Hepatocyte (in vitro differentiated cells): Measurements from ENCODE around the gene NRL. TPM values are rescaled to one million over a fixed set of nuclear protein-coding genes. Genes with fewer than 3 reads are reported as not detected.

Experiments
- DNase-seq: peaks from one replicate; pipeline ENCODE4 v3.0.0-alpha.2; 2016; ENCODE audit warnings: low spot score
- H2AFZ ChIP-seq: fragments of 200-600 bp; sonication (generic); 2 replicates; pipeline ENCODE4 v1.6.0; 2016; ENCODE audit warnings: antibody characterized with exemption, mild to moderate bottlenecking
- H3K27ac ChIP-seq: fragments of 200-600 bp; sonication (generic); 2 replicates; pipeline ENCODE4 v1.5.1; 2016; ENCODE audit warnings: mild to moderate bottlenecking
- H3K27me3 ChIP-seq: fragments of 200-600 bp; sonication (generic); 2 replicates; pipeline ENCODE4 v1.6.1; 2016
- H3K36me3 ChIP-seq: fragments of 200-600 bp; sonication (generic); replicated peaks from 2 replicates; pipeline ENCODE4 v1.5.1; 2016; ENCODE audit warnings: low read depth; ENCODE audit not compliant: insufficient read depth
- H3K4me1 ChIP-seq: fragments of 200-600 bp; sonication (generic); 2 replicates; pipeline ENCODE4 v1.5.1; 2016; ENCODE audit warnings: mild to moderate bottlenecking, moderate library complexity; ENCODE audit not compliant: insufficient read depth
- H3K4me2 ChIP-seq: fragments of 200-600 bp; sonication (generic); 2 replicates; pipeline ENCODE4 v1.6.0; 2016
- H3K4me3 ChIP-seq: fragments of 200-600 bp; sonication (generic); 2 replicates; pipeline ENCODE4 v1.5.1; 2016; ENCODE audit warnings: mild to moderate bottlenecking
- H3K79me2 ChIP-seq: fragments of 200-600 bp; sonication (generic); 2 replicates; pipeline ENCODE4 v1.6.0; 2017; ENCODE audit warnings: mild to moderate bottlenecking
- H3K9me2 ChIP-seq: fragments of 200-600 bp; sonication (generic); replicated peaks from 2 replicates; pipeline ENCODE4 v1.6.0; 2017; ENCODE audit warnings: mild to moderate bottlenecking; ENCODE audit not compliant: insufficient read depth
- H3K9me3 ChIP-seq: fragments of 200-600 bp; sonication (generic); 2 replicates; pipeline ENCODE4 v1.5.1; 2016; ENCODE audit warnings: low read depth, mild to moderate bottlenecking
- H4K20me1 ChIP-seq: fragments of 200-600 bp; sonication (generic); 2 replicates; pipeline ENCODE4 v1.6.0; 2016; ENCODE audit warnings: mild to moderate bottlenecking; ENCODE audit not compliant: insufficient read depth, poor library complexity, severe bottlenecking
- CTCF ChIP-seq: fragments of 200-600 bp; sonication (generic); IDR thresholded peaks from 2 replicates; pipeline ENCODE4 v1.5.1; 2016; ENCODE audit warnings: antibody characterized with exemption, mild to moderate bottlenecking; ENCODE audit not compliant: poor library complexity
- EZH2 ChIP-seq: fragments of 200-600 bp; sonication (generic); IDR thresholded peaks from 2 replicates; pipeline ENCODE4 v1.6.1; 2016; ENCODE audit warnings: antibody characterized with exemption, mild to moderate bottlenecking, borderline replicate concordance
- EZH2phosphoT487 ChIP-seq: fragments of 200-600 bp; sonication (generic); IDR thresholded peaks from one replicate; pipeline ENCODE4 v1.6.1; 2018; ENCODE audit warnings: antibody characterized with exemption, mild to moderate bottlenecking, low read depth, moderate library complexity; ENCODE audit not compliant: unreplicated experiment, severe bottlenecking
- WGBS: methylation state at CpG from one replicate; pipeline ENCODE4 v1.1.6; 2016; ENCODE audit warnings: low lambda C conversion rate; ENCODE audit errors: missing lambda C conversion rate; 5-methylcytosine and 5-hydroxymethylcytosine counted together
- polyA plus RNA-seq: library from polyadenylated mRNA; unstranded; fragments of >200 nt; fragmentation: Nextera tagmentation; extraction: Ambion mirVana; gene quantifications from 2 replicates; pipeline ENCODE4 v1.2.1, GENCODE V29; 2016
- total RNA-seq: library from RNA; depleted of rRNA; stranded (reverse); fragments of >200 nt; gene quantifications from 2 replicates; pipeline ENCODE4 v1.2.3, GENCODE V29; 2014

Gene NRL
- total and polyA plus RNA-seq, 2 experiments from 2014 or later = 1.2 to 2.4 TPM

GRCh38 chr14:24080888-24081738 is 33.6 kb downstream of the NRL start:
- Histone ChIP-seq H3K4me2 (peak overlapping the region; percentile 88), H3K27ac (no peak overlapping the region), H3K4me1 (peaks cover 3% of the 10 kb centered on the region), H2AFZ (peak overlapping the region; percentile 60), H3K27me3 (peaks cover 4% of the 10 kb centered on the region), H3K4me3 (peak overlapping the region; percentile 50), H3K79me2 (no peaks in the 10 kb centered on the region), H3K9me3 (no peaks in the 10 kb centered on the region), H4K20me1 (no peaks in the 10 kb centered on the region), H3K9me2 (no peaks in the 10 kb centered on the region), H3K36me3 (no peaks in the 10 kb centered on the region)
- DNase-seq = peak; percentile 67
- TF ChIP-seq CTCF = no peak
- no peak for TF ChIP-seq EZH2
- no peak for TF ChIP-seq EZH2phosphoT487
- WGBS = under 1% methylated on average over 56 of the region's 74 CpGs

GRCh38 chr14:24080142-24080530 is 34.6 kb downstream of the NRL start:
- Histone ChIP-seq H3K79me2 (no peaks in the 10 kb centered on the region), H3K4me3 (no peak overlapping the region), H3K4me2 (no peak overlapping the region), H3K27me3 (peaks cover 4% of the 10 kb centered on the region), H4K20me1 (no peaks in the 10 kb centered on the region), H3K36me3 (no peaks in the 10 kb centered on the region), H3K9me3 (no peaks in the 10 kb centered on the region), H2AFZ (no peak overlapping the region), H3K9me2 (no peaks in the 10 kb centered on the region), H3K27ac (no peak overlapping the region), H3K4me1 (peaks cover 3% of the 10 kb centered on the region)
- DNase-seq = no peak
- no peak for TF ChIP-seq EZH2phosphoT487
- TF ChIP-seq CTCF = no peak
- no peak for TF ChIP-seq EZH2
- WGBS = 76% methylated on average over 6 of the region's 6 CpGs

- no peak for DNase-seq
- no peaks in the 10 kb centered on the region for H4K20me1 ChIP-seq
- no peak overlapping the region for H3K4me2 ChIP-seq
- H3K4me1 ChIP-seq = peaks cover 3% of the 10 kb centered on the region
- H3K9me3 ChIP-seq = no peaks in the 10 kb centered on the region
- TF ChIP-seq CTCF (no peak), EZH2 (no peak), EZH2phosphoT487 (no peak)
- no peak overlapping the region for H3K27ac ChIP-seq
- H3K9me2 ChIP-seq = no peaks in the 10 kb centered on the region
- 71% methylated on average over 9 of the region's 9 CpGs for WGBS
- H2AFZ ChIP-seq = no peak overlapping the region
- no peak overlapping the region for H3K4me3 ChIP-seq
- H3K36me3 ChIP-seq = no peaks in the 10 kb centered on the region
- H3K79me2 ChIP-seq = no peaks in the 10 kb centered on the region
- H3K27me3 ChIP-seq = peaks cover 4% of the 10 kb centered on the region
Measured at GRCh38 chr14:24079491-24080141, 35.1 kb downstream of the NRL start.
